GM21786 (cell line): Measurements from ENCODE around the gene M6PR.
"Not testable (repeated sequence)": the region's sequence is repeated elsewhere in the genome, so short reads cannot be mapped to it uniquely, and the experiment has no call there.

Experiments
- ATAC-seq: cut with Tn5 transposase; IDR thresholded peaks from one replicate; pipeline ENCODE4 v1.9.1; 2021; ENCODE audit not compliant: unreplicated experiment

Gene M6PR

GRCh38 chr12:8951744-8952143 is 2.3 kb upstream of the M6PR start:
- ATAC-seq = no peak

GRCh38 chr12:8950702-8951478 is 1.4 kb upstream of the M6PR start:
- ATAC-seq = no peak

DNA sequence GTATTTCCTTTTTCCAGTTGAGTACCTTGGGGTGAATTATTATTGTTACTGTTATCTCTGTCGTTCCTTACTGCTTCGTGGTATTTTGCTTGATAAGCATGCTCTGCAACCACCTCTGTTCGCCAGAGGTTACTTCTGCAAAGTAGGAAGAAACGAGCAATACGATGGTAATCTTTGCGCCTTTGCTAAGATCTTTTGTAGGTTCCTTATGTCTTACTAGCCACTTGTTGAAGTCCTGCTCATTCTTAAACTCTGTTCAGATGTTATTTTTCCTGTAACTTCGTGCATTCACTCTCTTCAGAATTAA is 729 bp upstream of the M6PR start:
- ATAC-seq = peak; percentile 7

- no peak for ATAC-seq
Observed at GRCh38 chr12:8948701-8949341, 624 bp downstream of the M6PR start.

GRCh38 chr12:8947737-8948136 is 1.7 kb downstream of the M6PR start:
- ATAC-seq = no peak

GRCh38 chr12:8946733-8947132 is 2.7 kb downstream of the M6PR start:
- ATAC-seq = no peak

- no peak for ATAC-seq
Observed at GRCh38 chr12:8943565-8944186, 5.8 kb downstream of the M6PR start.

- no peak for ATAC-seq
Observed at GRCh38 chr12:8941691-8942478, 7.6 kb downstream of the M6PR start.

GRCh38 chr12:8937842-8938442 is 11.5 kb downstream of the M6PR start:
- not testable (repeated sequence) for ATAC-seq

GRCh38 chr12:8936735-8937134 is 12.7 kb downstream of the M6PR start:
- ATAC-seq = no peak

DNA sequence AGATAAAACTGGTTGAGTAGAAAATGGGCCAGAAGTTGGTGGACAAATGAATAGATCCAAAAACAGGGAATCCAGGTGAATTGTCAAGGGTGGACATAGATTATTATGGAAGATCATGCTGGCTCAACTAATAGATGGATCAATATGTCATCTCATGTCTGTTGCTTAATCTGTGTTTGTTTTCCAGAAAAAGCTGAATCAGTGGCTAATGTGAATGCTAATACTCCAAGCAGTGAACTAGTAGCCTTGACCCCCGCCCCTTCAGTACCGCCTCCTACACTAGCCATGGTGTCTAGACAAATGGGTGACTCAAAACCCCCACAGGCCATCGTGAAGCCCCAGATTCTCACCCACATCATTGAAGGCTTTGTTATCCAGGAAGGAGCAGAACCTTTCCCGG is 15.4 kb downstream of the M6PR start:
- ATAC-seq = not testable (repeated sequence)

- ATAC-seq = not testable (repeated sequence)
Observed at GRCh38 chr12:8932464-8932863, 17.0 kb downstream of the M6PR start.

DNA sequence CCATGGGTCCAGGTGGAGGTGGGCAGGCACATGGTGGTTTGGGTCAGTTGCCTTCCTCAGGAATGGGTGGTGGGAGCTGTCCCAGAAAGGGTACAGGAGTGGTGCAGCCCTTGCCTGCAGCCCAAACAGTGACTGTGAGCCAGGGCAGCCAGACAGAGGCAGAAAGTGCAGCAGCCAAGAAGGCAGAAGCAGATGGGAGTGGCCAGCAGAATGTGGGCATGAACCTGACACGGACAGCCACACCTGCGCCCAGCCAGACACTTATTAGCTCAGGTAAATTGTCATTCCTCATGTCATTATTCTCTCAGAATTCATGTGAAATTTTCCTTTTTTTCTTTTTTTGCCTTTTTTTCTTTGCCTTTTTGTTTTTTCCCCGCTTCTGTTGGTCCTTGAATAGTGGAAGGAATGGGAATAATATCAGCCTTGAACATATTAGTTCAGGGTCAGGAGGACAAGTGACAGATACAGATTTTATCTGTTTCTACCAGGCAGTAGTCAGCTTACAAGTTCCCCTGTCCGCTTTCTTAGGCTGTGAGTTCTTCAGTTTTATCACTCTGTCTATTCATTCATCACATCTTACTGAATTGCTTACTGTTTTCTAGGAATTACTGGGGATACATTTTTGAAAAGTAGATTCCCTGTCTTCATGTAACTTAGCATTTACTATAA is 18.7 kb downstream of the M6PR start:
- ATAC-seq = not testable (repeated sequence)

DNA sequence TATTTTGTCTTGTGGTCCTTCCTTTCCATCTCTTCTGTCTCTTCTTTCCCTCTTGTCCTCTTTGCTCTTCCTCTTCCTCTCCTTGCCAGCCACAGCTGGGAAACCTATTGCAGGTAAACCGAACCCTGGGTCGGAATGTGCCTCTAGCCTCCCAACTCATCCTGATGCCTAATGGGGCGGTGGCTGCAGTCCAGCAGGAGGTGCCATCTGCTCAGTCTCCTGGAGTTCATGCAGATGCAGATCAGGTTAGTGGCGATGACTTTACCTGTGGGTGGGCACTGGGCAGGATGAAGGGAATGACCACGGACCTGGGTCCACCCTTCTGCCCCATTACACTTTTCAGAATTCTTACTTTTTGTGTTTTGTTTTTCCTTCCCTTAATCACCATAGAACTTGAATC is 26.9 kb downstream of the M6PR start:
- ATAC-seq = no peak

DNA sequence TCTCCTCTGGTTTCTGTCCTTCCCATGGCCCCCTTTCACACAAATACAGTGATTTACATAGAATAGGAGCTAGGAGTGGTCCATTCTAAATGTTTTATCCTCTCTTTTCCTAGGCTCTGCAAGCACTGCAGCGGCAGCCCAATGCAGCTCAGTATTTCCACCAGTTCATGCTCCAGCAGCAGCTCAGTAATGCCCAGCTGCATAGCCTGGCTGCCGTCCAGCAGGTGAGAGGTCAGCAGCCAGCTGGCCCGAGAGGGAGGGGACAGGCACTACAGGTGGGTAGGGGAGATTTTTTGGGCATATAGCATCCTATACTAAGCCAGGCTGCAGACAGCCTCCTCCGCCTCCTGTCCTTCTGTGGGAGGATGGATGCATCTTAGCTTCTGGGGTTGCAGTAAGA is 29.8 kb downstream of the M6PR start:
- not testable (repeated sequence) for ATAC-seq

- no peak for ATAC-seq
Observed at GRCh38 chr12:8917751-8918150, 31.7 kb downstream of the M6PR start.

DNA sequence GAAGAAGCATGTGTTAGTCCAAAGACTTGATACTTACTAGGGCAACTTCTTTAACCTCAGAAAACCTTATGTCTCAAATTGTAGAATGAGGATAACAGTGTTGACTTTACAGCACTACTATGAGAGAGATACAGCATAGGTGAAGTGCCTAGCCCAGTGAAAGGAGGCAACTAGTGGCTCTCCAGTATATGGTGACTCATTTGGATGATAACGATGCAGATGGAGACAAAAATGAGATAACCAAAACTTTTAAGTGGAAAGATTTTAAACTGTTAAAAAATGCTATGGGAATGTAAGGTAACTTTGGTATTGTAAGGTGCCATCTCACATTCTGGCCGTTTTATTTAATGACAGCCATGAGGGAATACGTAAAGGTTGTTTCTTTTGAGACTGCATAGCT is 32.4 kb downstream of the M6PR start:
- no peak for ATAC-seq

GRCh38 chr12:8916154-8916553 is 33.3 kb downstream of the M6PR start:
- no peak for ATAC-seq

- ATAC-seq = peak; percentile 71
Observed at GRCh38 chr12:8914716-8915526, 34.5 kb downstream of the M6PR start.
